SK-N-SH (cell line): ENCODE results near the gene TREM2.

ENCODE experiments used
- CHD2 ChIP-seq: fragments of 150-350 bp; IDR thresholded peaks from 2 replicates; pipeline ENCODE4 v1.6.1; 2018; ENCODE audit warnings: low read length; ENCODE audit not compliant: partially characterized antibody
- EP300 ChIP-seq, 2 experiments: IDR thresholded peaks; 2 replicates each; pipeline versions ENCODE4 v1.4.0 to v1.6.1; 2012; ENCODE audit warnings: borderline replicate concordance in 1 of 2, low read depth in 1 of 2, low read length in 1 of 2
- EZH2phosphoT487 ChIP-seq: fragments of 200-600 bp; sonication (generic); IDR thresholded peaks from 2 replicates; pipeline ENCODE4 v1.6.1; 2017; ENCODE audit warnings: low read depth, mixed run types, mild to moderate bottlenecking, antibody characterized with exemption, moderate library complexity, borderline replicate concordance
- NFIC ChIP-seq: IDR thresholded peaks from 2 replicates; pipeline ENCODE4 v1.4.0; 2012; ENCODE audit warnings: borderline replicate concordance
- NRF1 ChIP-seq: IDR thresholded peaks from 2 replicates; pipeline ENCODE4 v1.6.1; 2012; ENCODE audit warnings: low read depth, mild to moderate bottlenecking, low read length
- POLR2AphosphoS5 ChIP-seq: IDR thresholded peaks from 2 replicates; pipeline ENCODE4 v1.6.1; 2012; ENCODE audit warnings: low read depth, low read length
- RAD21 ChIP-seq: IDR thresholded peaks from 2 replicates; pipeline ENCODE4 v1.6.1; 2012; ENCODE audit warnings: mild to moderate bottlenecking, low read length
- REST ChIP-seq: IDR thresholded peaks from 2 replicates; pipeline ENCODE4 v1.6.1; 2012; ENCODE audit warnings: mild to moderate bottlenecking, low read depth, low read length, moderate library complexity
- RXRA ChIP-seq: IDR thresholded peaks from 2 replicates; pipeline ENCODE4 v1.4.0; 2012; ENCODE audit warnings: low read depth, mild to moderate bottlenecking, borderline replicate concordance
- SMC3 ChIP-seq: IDR thresholded peaks from 2 replicates; pipeline ENCODE4 v1.6.1; 2012; ENCODE audit warnings: low read depth, low read length, improper control_type of control experiment
- TEAD4 ChIP-seq: IDR thresholded peaks from 2 replicates; pipeline ENCODE4 v1.4.0; 2012; ENCODE audit warnings: mild to moderate bottlenecking, borderline replicate concordance; ENCODE audit not compliant: insufficient read depth
- USF1 ChIP-seq: IDR thresholded peaks from 2 replicates; pipeline ENCODE4 v1.4.0; 2012; ENCODE audit warnings: low read depth, borderline replicate concordance
- YY1 ChIP-seq: IDR thresholded peaks from 2 replicates; pipeline ENCODE4 v1.4.0; 2012; ENCODE audit warnings: low read depth, mild to moderate bottlenecking
- TF ChIP-seq, protein P1 (sequence below): fragments of 200-600 bp; sonication (generic); IDR thresholded peaks from 2 replicates; pipeline ENCODE4 v1.6.1; 2017; ENCODE audit warnings: antibody characterized with exemption, mild to moderate bottlenecking, moderate library complexity

GRCh38 chr6:41122373-41122772, 40.5 kb downstream of the TREM2 start:
- TF ChIP-seq EP300 (IDR thresholded peaks at IDR 0.05; ENCODE audit: borderline replicate concordance in 1 of 2, low read depth in 1 of 2, low read length in 1 of 2) (no peak), YY1 (no peak), EZH2phosphoT487 (no peak), USF1 (no peak), TEAD4 (no peak), RAD21 (no peak), NRF1 (no peak), NFIC (no peak), RXRA (no peak), REST (no peak), POLR2AphosphoS5 (no peak), CHD2 (no peak), SMC3 (no peak)
- TF ChIP-seq, protein P1, sequence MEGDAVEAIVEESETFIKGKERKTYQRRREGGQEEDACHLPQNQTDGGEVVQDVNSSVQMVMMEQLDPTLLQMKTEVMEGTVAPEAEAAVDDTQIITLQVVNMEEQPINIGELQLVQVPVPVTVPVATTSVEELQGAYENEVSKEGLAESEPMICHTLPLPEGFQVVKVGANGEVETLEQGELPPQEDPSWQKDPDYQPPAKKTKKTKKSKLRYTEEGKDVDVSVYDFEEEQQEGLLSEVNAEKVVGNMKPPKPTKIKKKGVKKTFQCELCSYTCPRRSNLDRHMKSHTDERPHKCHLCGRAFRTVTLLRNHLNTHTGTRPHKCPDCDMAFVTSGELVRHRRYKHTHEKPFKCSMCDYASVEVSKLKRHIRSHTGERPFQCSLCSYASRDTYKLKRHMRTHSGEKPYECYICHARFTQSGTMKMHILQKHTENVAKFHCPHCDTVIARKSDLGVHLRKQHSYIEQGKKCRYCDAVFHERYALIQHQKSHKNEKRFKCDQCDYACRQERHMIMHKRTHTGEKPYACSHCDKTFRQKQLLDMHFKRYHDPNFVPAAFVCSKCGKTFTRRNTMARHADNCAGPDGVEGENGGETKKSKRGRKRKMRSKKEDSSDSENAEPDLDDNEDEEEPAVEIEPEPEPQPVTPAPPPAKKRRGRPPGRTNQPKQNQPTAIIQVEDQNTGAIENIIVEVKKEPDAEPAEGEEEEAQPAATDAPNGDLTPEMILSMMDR = no peak
